SK-N-SH (cell line): ENCODE measurements around the gene MANSC1. TPM values are rescaled to one million over a fixed set of nuclear protein-coding genes. Genes with fewer than 3 reads are reported as not detected.

Experiments used
- CTCF ChIA-PET: fragments of 300-600, 350-600 bp; formaldehyde crosslinking; extraction: SDS; loops from one replicate; lab custom pipeline; 2021; lab: Yijun Ruan, JAX
- POLR2A ChIA-PET: fragments of 350-600 bp; sonication (Branson Sonifier 250); formaldehyde crosslinking; extraction: SDS; loops from one replicate; lab custom pipeline; 2020; ENCODE audit warnings: antibody characterized with exemption, inconsistent platforms; lab: Yijun Ruan, JAX
- DNase-seq: peaks from one replicate; pipeline ENCODE4 v3.0.0; 2012
- H2AFZ ChIP-seq: fragments of 200-600 bp; sonication (generic); 2 replicates; pipeline ENCODE4 v1.8.1; 2016; ENCODE audit warnings: antibody characterized with exemption, mild to moderate bottlenecking, low read depth
- H3F3A ChIP-seq: fragments of 200-600 bp; sonication (generic); replicated peaks from 2 replicates; pipeline ENCODE3; 2016; ENCODE audit warnings: antibody characterized with exemption, mild to moderate bottlenecking; ENCODE audit not compliant: insufficient read depth
- H3K27ac ChIP-seq, 2 experiments: fragments of 200-500 bp in 1 of 2; fragments of 200-600 bp in 1 of 2; sonication (Bioruptor generic) in 1 of 2; sonication (generic), shearing (Covaris generic) in 1 of 2; 2 replicates each; pipeline versions ENCODE4 v1.5.1 to v1.6.1; 2014 to 2016; ENCODE audit warnings: low read depth in 2 of 2, inconsistent platforms in 1 of 2, low read length in 1 of 2, mild to moderate bottlenecking in 1 of 2, mixed read lengths in 1 of 2
- H3K27me3 ChIP-seq: fragments of 200-600 bp; sonication (generic), shearing (Covaris generic); 2 replicates; pipeline ENCODE4 v1.6.1; 2016; ENCODE audit warnings: mixed run types; ENCODE audit not compliant: insufficient read depth
- H3K36me3 ChIP-seq, 2 experiments: fragments of 200-500 bp in 1 of 2; fragments of 200-600 bp in 1 of 2; sonication (Bioruptor generic) in 1 of 2; sonication (generic) in 1 of 2; replicated peaks in 1 of 2; 2 replicates each; pipeline versions ENCODE3 to v1.5.1; 2014 to 2016; ENCODE audit warnings: low read length in 1 of 2, mild to moderate bottlenecking in 1 of 2; ENCODE audit not compliant: insufficient read depth in 2 of 2, control insufficient read depth in 1 of 2
- H3K4me1 ChIP-seq, 2 experiments: fragments of 200-500 bp in 1 of 2; fragments of 200-600 bp in 1 of 2; sonication (Bioruptor generic) in 1 of 2; sonication (generic), shearing (Covaris generic) in 1 of 2; 2 replicates each; pipeline versions ENCODE4 v1.5.1 to v1.6.1; 2014 to 2016; ENCODE audit warnings: low read depth in 1 of 2, low read length in 1 of 2, mixed run types in 1 of 2; ENCODE audit not compliant: insufficient read depth in 2 of 2, control insufficient read depth in 1 of 2
- H3K4me2 ChIP-seq: fragments of 200-600 bp; sonication (generic), shearing (Covaris generic); 2 replicates; pipeline ENCODE4 v1.6.1; 2017; ENCODE audit warnings: mixed run types
- H3K4me3 ChIP-seq, 2 experiments: fragments of 200-500 bp in 1 of 2; fragments of 200-600 bp in 1 of 2; sonication (Bioruptor generic) in 1 of 2; sonication (generic), shearing (Covaris generic) in 1 of 2; 2 replicates each; pipeline versions ENCODE4 v1.5.1 to v1.8.1; 2014 to 2016; ENCODE audit warnings: low read depth in 2 of 2, inconsistent platforms in 1 of 2, low read length in 1 of 2, mild to moderate bottlenecking in 1 of 2, mixed read lengths in 1 of 2, moderate library complexity in 1 of 2
- H3K79me2 ChIP-seq: fragments of 200-600 bp; sonication (generic); 2 replicates; pipeline ENCODE4 v1.8.1; 2017; ENCODE audit warnings: mild to moderate bottlenecking; ENCODE audit not compliant: insufficient read depth
- H3K9ac ChIP-seq: fragments of 200-600 bp; sonication (generic); 2 replicates; pipeline ENCODE4 v1.6.1; 2017; ENCODE audit warnings: mixed run types
- H3K9me2 ChIP-seq: fragments of 200-600 bp; sonication (generic); 2 replicates; pipeline ENCODE4 v1.6.1; 2017; ENCODE audit warnings: mixed run types
- H3K9me3 ChIP-seq: fragments of 200-600 bp; sonication (generic); 2 replicates; pipeline ENCODE4 v1.6.1; 2017; ENCODE audit warnings: mixed run types, mild to moderate bottlenecking, moderate library complexity
- H4K20me1 ChIP-seq: fragments of 200-600 bp; sonication (generic); 2 replicates; pipeline ENCODE4 v1.6.1; 2017; ENCODE audit warnings: mild to moderate bottlenecking, mixed run types; ENCODE audit not compliant: insufficient read depth
- CHD2 ChIP-seq: fragments of 150-350 bp; IDR thresholded peaks from 2 replicates; pipeline ENCODE4 v1.6.1; 2018; ENCODE audit warnings: low read length; ENCODE audit not compliant: partially characterized antibody
- ELF1 ChIP-seq: IDR thresholded peaks from 2 replicates; pipeline ENCODE4 v1.4.0; 2012
- FOSL2 ChIP-seq: IDR thresholded peaks from 2 replicates; pipeline ENCODE4 v1.4.0; 2012; ENCODE audit warnings: low read depth, mild to moderate bottlenecking, moderate library complexity, borderline replicate concordance
- FOXJ3 ChIP-seq: sonication (generic); formaldehyde crosslinking; IDR thresholded peaks from 2 replicates; pipeline ENCODE4 v1.5.1; 2020; ENCODE audit warnings: mild to moderate bottlenecking, missing genetic modification reagents
- FOXM1 ChIP-seq: IDR thresholded peaks from 2 replicates; pipeline ENCODE4 v1.4.0; 2012; ENCODE audit warnings: low read depth, mild to moderate bottlenecking
- GABPA ChIP-seq: IDR thresholded peaks from 2 replicates; pipeline ENCODE4 v1.4.0; 2012; ENCODE audit warnings: low read depth, mild to moderate bottlenecking
- GATA2 ChIP-seq: sonication (generic); formaldehyde crosslinking; IDR thresholded peaks from 2 replicates; pipeline ENCODE4 v1.5.0; 2020; ENCODE audit warnings: mild to moderate bottlenecking, missing genetic modification reagents
- JUND ChIP-seq: IDR thresholded peaks from 2 replicates; pipeline ENCODE4 v1.4.0; 2012
- MEF2A ChIP-seq: IDR thresholded peaks from 2 replicates; pipeline ENCODE4 v1.4.0; 2012; ENCODE audit warnings: low read depth, borderline replicate concordance
- MXI1 ChIP-seq: IDR thresholded peaks from 2 replicates; pipeline ENCODE4 v1.6.1; 2012; ENCODE audit warnings: mild to moderate bottlenecking, low read depth, low read length, improper control_type of control experiment
- NRF1 ChIP-seq: IDR thresholded peaks from 2 replicates; pipeline ENCODE4 v1.6.1; 2012; ENCODE audit warnings: low read depth, mild to moderate bottlenecking, low read length
- RAD21 ChIP-seq: IDR thresholded peaks from 2 replicates; pipeline ENCODE4 v1.6.1; 2012; ENCODE audit warnings: mild to moderate bottlenecking, low read length
- RCOR1 ChIP-seq: fragments of 150-350 bp; IDR thresholded peaks from 2 replicates; pipeline ENCODE4 v1.6.1; 2017; ENCODE audit warnings: antibody characterized with exemption, low read length
- RFX5 ChIP-seq: IDR thresholded peaks from 2 replicates; pipeline ENCODE4 v1.6.1; 2012; ENCODE audit warnings: mild to moderate bottlenecking, improper control_type of control experiment, low read length
- RXRA ChIP-seq: IDR thresholded peaks from 2 replicates; pipeline ENCODE4 v1.4.0; 2012; ENCODE audit warnings: low read depth, mild to moderate bottlenecking, borderline replicate concordance
- SIN3A ChIP-seq: IDR thresholded peaks from 2 replicates; pipeline ENCODE4 v1.6.1; 2012; ENCODE audit warnings: low read depth, mild to moderate bottlenecking, low read length, moderate library complexity, borderline replicate concordance
- SMC3 ChIP-seq: IDR thresholded peaks from 2 replicates; pipeline ENCODE4 v1.6.1; 2012; ENCODE audit warnings: low read depth, low read length, improper control_type of control experiment
- TAF1 ChIP-seq: IDR thresholded peaks from 2 replicates; pipeline ENCODE4 v1.6.1; 2012; ENCODE audit warnings: low read depth, mild to moderate bottlenecking, low read length, moderate library complexity, borderline replicate concordance
- TCF12 ChIP-seq: IDR thresholded peaks from 2 replicates; pipeline ENCODE4 v1.4.0; 2012
- TEAD4 ChIP-seq: IDR thresholded peaks from 2 replicates; pipeline ENCODE4 v1.4.0; 2012; ENCODE audit warnings: mild to moderate bottlenecking, borderline replicate concordance; ENCODE audit not compliant: insufficient read depth
- YY1 ChIP-seq: IDR thresholded peaks from 2 replicates; pipeline ENCODE4 v1.4.0; 2012; ENCODE audit warnings: low read depth, mild to moderate bottlenecking
- WGBS: methylation state at CpG from one replicate; pipeline ENCODE4 v1.1.6; 2017; ENCODE audit warnings: low lambda C conversion rate; 5-methylcytosine and 5-hydroxymethylcytosine counted together
- polyA plus RNA-seq, 3 experiments: library from polyadenylated mRNA; depleted of rRNA; stranded (reverse); fragments of >200 nt; gene quantifications; 2 replicates each; pipeline ENCODE4 v1.2.3, GENCODE V29; 2012
- TF ChIP-seq, protein P1 (sequence below): fragments of 150-350 bp; IDR thresholded peaks from 2 replicates; pipeline ENCODE4 v1.6.1; 2016; ENCODE audit warnings: mild to moderate bottlenecking, low read depth, low read length
- TF ChIP-seq, protein P2 (sequence below): IDR thresholded peaks from 2 replicates; pipeline ENCODE4 v1.4.0; 2012; ENCODE audit warnings: low read depth
- TF ChIP-seq, protein P3 (sequence below): fragments of 200-600 bp; sonication (generic); IDR thresholded peaks from 2 replicates; pipeline ENCODE4 v1.6.1; 2017; ENCODE audit warnings: antibody characterized with exemption, mild to moderate bottlenecking, moderate library complexity
- TF ChIP-seq, protein P4 (sequence below): IDR thresholded peaks from 2 replicates; pipeline ENCODE4 v1.4.0; 2012; ENCODE audit warnings: low read depth, borderline replicate concordance
- TF ChIP-seq, protein P5 (sequence below): IDR thresholded peaks from 2 replicates; pipeline ENCODE4 v1.4.0; 2012; ENCODE audit warnings: low read depth, borderline replicate concordance
- TF ChIP-seq, protein P6 (sequence below): fragments of 150-350 bp; IDR thresholded peaks from 2 replicates; pipeline ENCODE4 v1.6.1; 2017; ENCODE audit warnings: antibody characterized with exemption, low read length, low read depth, borderline replicate concordance

Gene MANSC1
- polyA plus RNA-seq, 1 of the 3 experiments (the other 2 are of a cell fraction) = 2.9 TPM

DNA sequence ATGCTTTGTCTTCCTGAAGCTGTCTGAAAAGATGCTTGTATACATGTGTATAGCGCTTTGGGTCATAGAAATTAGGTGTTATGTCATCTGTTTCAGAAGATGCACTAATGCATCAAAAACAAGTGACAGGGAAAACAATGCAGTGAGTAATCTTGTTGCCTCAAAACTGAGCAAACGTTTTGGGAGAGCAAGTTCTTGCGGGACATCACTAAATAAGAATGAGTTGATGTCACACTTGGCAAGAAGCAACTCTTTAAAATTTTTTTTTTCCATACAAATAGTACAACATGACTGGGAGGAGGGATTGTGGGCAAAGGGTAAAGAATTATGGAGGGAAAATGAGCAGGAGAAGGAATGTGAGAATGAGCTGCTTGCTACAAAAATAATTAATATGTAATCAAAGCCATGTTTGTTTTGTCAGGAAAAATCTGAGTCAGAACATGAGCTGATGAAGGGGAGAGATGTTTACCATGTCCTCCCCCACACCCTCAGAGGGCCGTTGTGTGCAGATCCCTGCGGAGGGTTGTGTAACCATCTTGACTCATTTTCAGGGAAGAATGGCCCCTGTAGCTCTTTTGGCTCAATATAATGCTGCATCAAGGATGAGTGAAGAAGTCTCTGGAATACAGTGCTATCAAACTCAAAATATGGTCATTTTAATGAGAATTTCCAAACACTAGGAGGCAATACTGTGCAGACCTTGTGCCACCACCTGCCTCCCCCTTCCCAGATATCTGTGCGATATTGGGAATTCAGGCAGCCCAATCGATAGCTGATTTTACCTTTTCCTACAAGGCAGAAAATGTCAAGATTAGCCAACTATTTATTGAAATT is 48.2 kb upstream of the MANSC1 start:
- Histone ChIP-seq H4K20me1 (no peaks in the 10 kb centered on the region), H3K4me1 (peaks cover 4 to 15% of the 10 kb centered on the region in 2 experiments; a peak in 2 of 4 replicates), H3K36me3 (no peaks in the 10 kb centered on the region), H2AFZ (0 out of 2 replicates have a peak overlapping the region, but pooled peaks have one; percentile 11), H3F3A (peaks cover 4% of the 10 kb centered on the region), H3K4me2 (peak overlapping the region; percentile 58), H3K4me3 (peak overlapping the region in 1 of 2 experiments; percentile 25; a peak in 1 of 4 replicates), H3K79me2 (no peaks in the 10 kb centered on the region), H3K27me3 (no peaks in the 10 kb centered on the region), H3K9me2 (no peaks in the 10 kb centered on the region), H3K27ac (peak overlapping the region in 1 of 2 experiments; percentile 65; a peak in 2 of 4 replicates), H3K9me3 (no peaks in the 10 kb centered on the region), H3K9ac (peak overlapping the region; percentile 25; the same call in 1 of the 2 replicates)
- DNase-seq = no peak
- CTCF ChIA-PET = interaction anchor here (0.8 to 2.6 kb wide), 6 partner anchors 11 to 306 kb away, joined by 3 to 13 read pairs (median 4); partner anchors contain the start of gene DUSP16
- POLR2A ChIA-PET = no interaction called here
- 39% methylated on average over 7 of the region's 7 CpGs for WGBS
- TF ChIP-seq, protein P1, sequence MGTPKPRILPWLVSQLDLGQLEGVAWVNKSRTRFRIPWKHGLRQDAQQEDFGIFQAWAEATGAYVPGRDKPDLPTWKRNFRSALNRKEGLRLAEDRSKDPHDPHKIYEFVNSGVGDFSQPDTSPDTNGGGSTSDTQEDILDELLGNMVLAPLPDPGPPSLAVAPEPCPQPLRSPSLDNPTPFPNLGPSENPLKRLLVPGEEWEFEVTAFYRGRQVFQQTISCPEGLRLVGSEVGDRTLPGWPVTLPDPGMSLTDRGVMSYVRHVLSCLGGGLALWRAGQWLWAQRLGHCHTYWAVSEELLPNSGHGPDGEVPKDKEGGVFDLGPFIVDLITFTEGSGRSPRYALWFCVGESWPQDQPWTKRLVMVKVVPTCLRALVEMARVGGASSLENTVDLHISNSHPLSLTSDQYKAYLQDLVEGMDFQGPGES = no peak
- TF ChIP-seq TEAD4 = peak; percentile 52; the same call in 1 of the 2 replicates
- TF ChIP-seq, protein P2, sequence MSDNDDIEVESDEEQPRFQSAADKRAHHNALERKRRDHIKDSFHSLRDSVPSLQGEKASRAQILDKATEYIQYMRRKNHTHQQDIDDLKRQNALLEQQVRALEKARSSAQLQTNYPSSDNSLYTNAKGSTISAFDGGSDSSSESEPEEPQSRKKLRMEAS = peak; percentile 20; the same call in 1 of the 2 replicates
- TF ChIP-seq FOXJ3 (CRISPR knock-in tag) = no peak
- TF ChIP-seq SMC3 = peak; percentile 25; the same call in 1 of the 2 replicates
- TF ChIP-seq FOSL2 = peak; percentile 73; the same call in 1 of the 2 replicates
- TF ChIP-seq YY1 = peak; percentile 65; the same call in 1 of the 2 replicates
- no peak for TF ChIP-seq ELF1
- TF ChIP-seq SIN3A = no peak
- peak; percentile 49 for TF ChIP-seq RAD21
- TF ChIP-seq GATA2 (CRISPR knock-in tag) = no peak
- no peak for TF ChIP-seq CHD2
- TF ChIP-seq TAF1 = no peak
- TF ChIP-seq RFX5 = no peak
- TF ChIP-seq, protein P3, sequence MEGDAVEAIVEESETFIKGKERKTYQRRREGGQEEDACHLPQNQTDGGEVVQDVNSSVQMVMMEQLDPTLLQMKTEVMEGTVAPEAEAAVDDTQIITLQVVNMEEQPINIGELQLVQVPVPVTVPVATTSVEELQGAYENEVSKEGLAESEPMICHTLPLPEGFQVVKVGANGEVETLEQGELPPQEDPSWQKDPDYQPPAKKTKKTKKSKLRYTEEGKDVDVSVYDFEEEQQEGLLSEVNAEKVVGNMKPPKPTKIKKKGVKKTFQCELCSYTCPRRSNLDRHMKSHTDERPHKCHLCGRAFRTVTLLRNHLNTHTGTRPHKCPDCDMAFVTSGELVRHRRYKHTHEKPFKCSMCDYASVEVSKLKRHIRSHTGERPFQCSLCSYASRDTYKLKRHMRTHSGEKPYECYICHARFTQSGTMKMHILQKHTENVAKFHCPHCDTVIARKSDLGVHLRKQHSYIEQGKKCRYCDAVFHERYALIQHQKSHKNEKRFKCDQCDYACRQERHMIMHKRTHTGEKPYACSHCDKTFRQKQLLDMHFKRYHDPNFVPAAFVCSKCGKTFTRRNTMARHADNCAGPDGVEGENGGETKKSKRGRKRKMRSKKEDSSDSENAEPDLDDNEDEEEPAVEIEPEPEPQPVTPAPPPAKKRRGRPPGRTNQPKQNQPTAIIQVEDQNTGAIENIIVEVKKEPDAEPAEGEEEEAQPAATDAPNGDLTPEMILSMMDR = peak; percentile 39
- TF ChIP-seq, protein P4, sequence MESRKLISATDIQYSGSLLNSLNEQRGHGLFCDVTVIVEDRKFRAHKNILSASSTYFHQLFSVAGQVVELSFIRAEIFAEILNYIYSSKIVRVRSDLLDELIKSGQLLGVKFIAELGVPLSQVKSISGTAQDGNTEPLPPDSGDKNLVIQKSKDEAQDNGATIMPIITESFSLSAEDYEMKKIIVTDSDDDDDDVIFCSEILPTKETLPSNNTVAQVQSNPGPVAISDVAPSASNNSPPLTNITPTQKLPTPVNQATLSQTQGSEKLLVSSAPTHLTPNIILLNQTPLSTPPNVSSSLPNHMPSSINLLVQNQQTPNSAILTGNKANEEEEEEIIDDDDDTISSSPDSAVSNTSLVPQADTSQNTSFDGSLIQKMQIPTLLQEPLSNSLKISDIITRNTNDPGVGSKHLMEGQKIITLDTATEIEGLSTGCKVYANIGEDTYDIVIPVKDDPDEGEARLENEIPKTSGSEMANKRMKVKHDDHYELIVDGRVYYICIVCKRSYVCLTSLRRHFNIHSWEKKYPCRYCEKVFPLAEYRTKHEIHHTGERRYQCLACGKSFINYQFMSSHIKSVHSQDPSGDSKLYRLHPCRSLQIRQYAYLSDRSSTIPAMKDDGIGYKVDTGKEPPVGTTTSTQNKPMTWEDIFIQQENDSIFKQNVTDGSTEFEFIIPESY = no peak
- TF ChIP-seq MEF2A = 0 out of 2 replicates have a peak, but pooled peaks have one; percentile 10
- TF ChIP-seq, protein P5, sequence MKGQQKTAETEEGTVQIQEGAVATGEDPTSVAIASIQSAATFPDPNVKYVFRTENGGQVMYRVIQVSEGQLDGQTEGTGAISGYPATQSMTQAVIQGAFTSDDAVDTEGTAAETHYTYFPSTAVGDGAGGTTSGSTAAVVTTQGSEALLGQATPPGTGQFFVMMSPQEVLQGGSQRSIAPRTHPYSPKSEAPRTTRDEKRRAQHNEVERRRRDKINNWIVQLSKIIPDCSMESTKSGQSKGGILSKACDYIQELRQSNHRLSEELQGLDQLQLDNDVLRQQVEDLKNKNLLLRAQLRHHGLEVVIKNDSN = no peak
- no peak for TF ChIP-seq NRF1
- TF ChIP-seq GABPA = no peak
- TF ChIP-seq, protein P6, sequence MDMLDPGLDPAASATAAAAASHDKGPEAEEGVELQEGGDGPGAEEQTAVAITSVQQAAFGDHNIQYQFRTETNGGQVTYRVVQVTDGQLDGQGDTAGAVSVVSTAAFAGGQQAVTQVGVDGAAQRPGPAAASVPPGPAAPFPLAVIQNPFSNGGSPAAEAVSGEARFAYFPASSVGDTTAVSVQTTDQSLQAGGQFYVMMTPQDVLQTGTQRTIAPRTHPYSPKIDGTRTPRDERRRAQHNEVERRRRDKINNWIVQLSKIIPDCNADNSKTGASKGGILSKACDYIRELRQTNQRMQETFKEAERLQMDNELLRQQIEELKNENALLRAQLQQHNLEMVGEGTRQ = no peak
- TF ChIP-seq FOXM1 = 0 out of 2 replicates have a peak, but pooled peaks have one; percentile 25
- TF ChIP-seq TCF12 = peak; percentile 74
- TF ChIP-seq JUND = peak; percentile 84
- no peak for TF ChIP-seq RCOR1
- TF ChIP-seq MXI1 = no peak
- TF ChIP-seq RXRA = no peak
